ENCODE measurements around the gene RUSC1.

RUSC1 gene

GRCh38 chr1:155342842-155343241, 22.1 kb downstream of the RUSC1 start:
- no peaks in the 10 kb centered on the region for H3K4me1 ChIP-seq (ENCODE audit: control insufficient read depth, insufficient read depth, low read length)
- peaks cover 65 to 66% of the 10 kb centered on the region in 2 donors for H3K36me3 ChIP-seq (ENCODE audit: control insufficient read depth in 2 of 2, insufficient read depth in 2 of 2, low read length in 2 of 2)
- no peaks in the 10 kb centered on the region for H3K9me3 ChIP-seq (ENCODE audit: control insufficient read depth in 2 of 2, low read length in 2 of 2)

DNA sequence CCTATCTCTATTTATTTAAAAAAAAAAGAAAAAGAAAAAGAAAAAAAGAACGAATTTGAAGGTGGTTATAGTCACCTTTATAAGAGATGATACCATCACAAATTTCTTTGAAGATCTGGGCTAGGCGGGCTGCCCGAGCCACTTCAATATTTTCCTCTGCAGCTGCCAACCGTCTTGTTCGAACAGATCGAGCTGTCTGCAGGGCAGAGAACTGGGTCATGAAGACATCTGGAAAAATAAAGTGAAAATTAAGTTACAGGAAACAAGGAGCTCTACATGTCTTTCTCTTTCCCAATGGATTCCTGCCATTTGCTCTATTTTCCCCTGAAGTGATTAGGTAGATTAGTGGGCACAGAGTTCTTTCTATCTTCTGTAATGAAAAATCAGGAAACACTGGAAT, 31.9 kb downstream of the RUSC1 start:
- Histone ChIP-seq H3K27me3 (ENCODE audit: control insufficient read depth in 1 of 2, insufficient read depth in 2 of 2, low read length in 2 of 2) (no peaks in the 10 kb centered on the region), H3K4me3 (ENCODE audit: low read length in 2 of 2) (no peak overlapping the region), H3K9me3 (ENCODE audit: control insufficient read depth in 2 of 2, low read length in 2 of 2) (no peaks in the 10 kb centered on the region), H3K36me3 (ENCODE audit: control insufficient read depth in 2 of 2, insufficient read depth in 2 of 2, low read length in 2 of 2) (peaks cover 47 to 49% of the 10 kb centered on the region in 2 donors), H3K27ac (ENCODE audit: low read length) (no peak overlapping the region), H3K9ac (ENCODE audit: low read length in 2 of 2) (no peak overlapping the region), H3K4me1 (ENCODE audit: control insufficient read depth, insufficient read depth, low read length) (no peaks in the 10 kb centered on the region)

More at GRCh38 chr1:155342842-155343241, 22.1 kb downstream of the RUSC1 start:
- Histone ChIP-seq H3K27me3 (ENCODE audit: control insufficient read depth in 1 of 2, insufficient read depth in 2 of 2, low read length in 2 of 2) (no peaks in the 10 kb centered on the region), H3K4me3 (ENCODE audit: low read length in 2 of 2) (no peak overlapping the region), H3K9ac (ENCODE audit: low read length in 2 of 2) (no peak overlapping the region), H3K27ac (ENCODE audit: low read length) (no peak overlapping the region)

- Histone ChIP-seq H3K27me3 (ENCODE audit: control insufficient read depth in 1 of 2, insufficient read depth in 2 of 2, low read length in 2 of 2) (no peaks in the 10 kb centered on the region), H3K36me3 (ENCODE audit: control insufficient read depth in 2 of 2, insufficient read depth in 2 of 2, low read length in 2 of 2) (peaks cover 21 to 36% of the 10 kb centered on the region in 2 donors), H3K4me3 (ENCODE audit: low read length in 2 of 2) (no peak overlapping the region), H3K9me3 (ENCODE audit: control insufficient read depth in 2 of 2, low read length in 2 of 2) (no peaks in the 10 kb centered on the region), H3K27ac (ENCODE audit: low read length) (no peak overlapping the region), H3K4me1 (ENCODE audit: control insufficient read depth, insufficient read depth, low read length) (no peaks in the 10 kb centered on the region), H3K9ac (ENCODE audit: low read length in 2 of 2) (no peak overlapping the region)
Measured at GRCh38 chr1:155360051-155360450, 39.4 kb downstream of the RUSC1 start.

DNA sequence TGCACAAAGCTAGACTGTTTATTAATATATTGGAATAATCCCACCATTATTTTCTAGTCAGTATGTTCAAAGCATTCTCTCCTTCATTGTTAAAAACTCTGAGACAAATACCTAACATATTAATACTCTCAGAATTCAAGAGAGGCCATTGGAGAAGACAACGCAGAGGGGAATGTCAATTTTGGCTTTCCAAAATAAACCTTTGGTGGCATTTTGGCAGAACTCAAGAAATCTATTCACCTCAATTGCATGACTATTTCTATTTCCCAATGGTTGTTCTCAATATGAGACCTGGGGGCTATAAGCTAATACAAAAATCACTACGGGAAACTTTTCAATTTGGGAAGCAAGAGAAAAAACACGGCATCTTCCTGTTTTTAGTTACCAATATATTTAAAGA, 58.5 kb downstream of the RUSC1 start:
- Histone ChIP-seq H3K27ac (ENCODE audit: low read length) (no peak overlapping the region), H3K36me3 (ENCODE audit: control insufficient read depth in 2 of 2, insufficient read depth in 2 of 2, low read length in 2 of 2) (peaks cover 16 to 20% of the 10 kb centered on the region in 2 donors), H3K9ac (ENCODE audit: low read length in 2 of 2) (no peak overlapping the region), H3K4me1 (ENCODE audit: control insufficient read depth, insufficient read depth, low read length) (no peaks in the 10 kb centered on the region), H3K9me3 (ENCODE audit: control insufficient read depth in 2 of 2, low read length in 2 of 2) (no peaks in the 10 kb centered on the region), H3K4me3 (ENCODE audit: low read length in 2 of 2) (no peak overlapping the region), H3K27me3 (ENCODE audit: control insufficient read depth in 1 of 2, insufficient read depth in 2 of 2, low read length in 2 of 2) (no peaks in the 10 kb centered on the region)

DNA sequence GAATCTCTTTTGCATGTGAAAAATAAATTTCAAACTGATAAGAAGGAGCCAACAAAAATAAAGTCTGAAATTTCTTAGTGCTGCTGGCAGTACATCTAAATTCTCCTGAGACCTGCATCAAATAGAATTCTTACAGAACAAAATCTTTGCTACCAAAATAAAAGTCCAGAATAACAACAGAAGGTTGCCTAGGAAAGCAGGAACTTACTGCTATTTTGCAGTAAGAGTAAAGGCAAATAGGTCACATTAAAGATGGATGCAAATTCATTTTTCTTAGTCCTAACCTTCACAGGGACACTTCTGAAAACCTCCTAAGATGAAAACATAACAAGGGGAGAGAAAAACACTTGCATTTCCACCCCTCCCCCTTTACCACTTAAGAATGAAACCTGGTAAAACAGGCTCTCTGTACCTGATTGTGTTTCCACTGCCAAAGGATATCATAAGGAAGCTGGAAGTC, 59.0 kb downstream of the RUSC1 start:
- Histone ChIP-seq H3K9ac (ENCODE audit: low read length in 2 of 2) (no peak overlapping the region), H3K9me3 (ENCODE audit: control insufficient read depth in 2 of 2, low read length in 2 of 2) (no peaks in the 10 kb centered on the region), H3K27me3 (ENCODE audit: control insufficient read depth in 1 of 2, insufficient read depth in 2 of 2, low read length in 2 of 2) (no peaks in the 10 kb centered on the region), H3K36me3 (ENCODE audit: control insufficient read depth in 2 of 2, insufficient read depth in 2 of 2, low read length in 2 of 2) (peaks cover 16 to 20% of the 10 kb centered on the region in 2 donors), H3K27ac (ENCODE audit: low read length) (no peak overlapping the region), H3K4me1 (ENCODE audit: control insufficient read depth, insufficient read depth, low read length) (no peaks in the 10 kb centered on the region), H3K4me3 (ENCODE audit: low read length in 2 of 2) (no peak overlapping the region)
